B cell (primary cell): ENCODE data around the gene CDS2. TPM values are rescaled to one million over a fixed set of nuclear protein-coding genes. Genes with fewer than 3 reads are reported as not detected.

Experiments used
- ATAC-seq: fragments of 200-7000 bp; cut with Tn5 transposase; one replicate; pipeline ENCODE4 v1.10.0; 2021; ENCODE audit warnings: low read depth, mild to moderate bottlenecking, moderate number of reproducible peaks, moderate library complexity
- CTCF ChIA-PET: fragments of 350-600 bp; sonication (Branson Sonifier 250); formaldehyde crosslinking; loops from one replicate; lab custom pipeline; 2021; ENCODE audit warnings: antibody characterized with exemption, inconsistent platforms; lab: Charles Lee
- POLR2A ChIA-PET: fragments of 350-600 bp; sonication (Branson Sonifier 250); formaldehyde crosslinking; loops from one replicate; lab custom pipeline; 2021; ENCODE audit warnings: antibody characterized with exemption; lab: Charles Lee
- DNase-seq: peaks from one replicate; pipeline ENCODE4 v3.0.0; 2013
- H2AFZ ChIP-seq: 2 replicates; pipeline ENCODE4 v1.6.1; 2012; ENCODE audit warnings: mild to moderate bottlenecking, low read depth, low read length; ENCODE audit not compliant: insufficient read depth, poor library complexity, severe bottlenecking
- H3K27ac ChIP-seq, 2 donors: 1 replicate in 1 of 2; 2 replicates in 1 of 2; pipeline ENCODE4 v1.5.1; 2012 to 2013; ENCODE audit warnings: low read length in 2 of 2, mild to moderate bottlenecking in 2 of 2, moderate library complexity in 1 of 2
- H3K27me3 ChIP-seq, 4 experiments: fragments of 200-600 bp in 1 of 4; sonication (generic) in 1 of 4; replicated peaks in 1 of 4; 1 replicate in 2 of 4; 2 replicates in 2 of 4; pipeline versions ENCODE4 v1.6.1 to v1.7.0; 2013 to 2016; ENCODE audit warnings: low read length in 3 of 4, mild to moderate bottlenecking in 2 of 4, mixed read lengths in 1 of 4, moderate library complexity in 1 of 4; ENCODE audit not compliant: insufficient read depth in 4 of 4, control insufficient read depth in 3 of 4; ENCODE audit errors: control extremely low read depth in 1 of 4
- H3K36me3 ChIP-seq, 2 experiments: replicated peaks in 1 of 2; 1 replicate in 1 of 2; 2 replicates in 1 of 2; pipeline versions ENCODE4 v1.6.1 to v1.7.1; 2013; ENCODE audit warnings: low read length in 1 of 2; ENCODE audit not compliant: insufficient read depth in 2 of 2, control insufficient read depth in 1 of 2; ENCODE audit errors: control extremely low read depth in 1 of 2, extremely low read depth in 1 of 2
- H3K4me1 ChIP-seq, 2 donors: fragments of 200-600 bp in 1 of 2; sonication (generic) in 1 of 2; 1 replicate in 1 of 2; 2 replicates in 1 of 2; pipeline versions ENCODE4 v1.5.1 to v1.6.1; 2013 to 2017; ENCODE audit warnings: low read length in 2 of 2; ENCODE audit not compliant: control insufficient read depth in 2 of 2, insufficient read depth in 2 of 2
- H3K4me2 ChIP-seq: replicated peaks from 2 replicates; pipeline ENCODE3; 2012; ENCODE audit warnings: mild to moderate bottlenecking, low read depth, low read length; ENCODE audit not compliant: poor library complexity, severe bottlenecking
- H3K4me3 ChIP-seq, 5 experiments: fragments of 200-600 bp in 1 of 5; sonication (generic) in 1 of 5; 1 replicate in 3 of 5; 2 replicates in 2 of 5; pipeline versions ENCODE4 v1.5.1 to v1.7.0; 2011 to 2016; ENCODE audit warnings: low read length in 4 of 5, mild to moderate bottlenecking in 4 of 5, low read depth in 2 of 5, control low read depth in 1 of 5, moderate library complexity in 1 of 5; ENCODE audit not compliant: insufficient read depth in 1 of 5; ENCODE audit errors: control extremely low read depth in 1 of 5, extremely low read depth in 1 of 5
- H3K79me2 ChIP-seq: fragments of 200-600 bp; sonication (generic); one replicate; pipeline ENCODE4 v1.6.0; 2016; ENCODE audit warnings: low read length; ENCODE audit not compliant: control insufficient read depth, insufficient read depth
- H3K9ac ChIP-seq: fragments of 200-600 bp; sonication (generic); 2 replicates; pipeline ENCODE4 v1.6.1; 2017; ENCODE audit warnings: mild to moderate bottlenecking, low read length, moderate library complexity
- H3K9me3 ChIP-seq, 3 donors: one replicate each; pipeline versions ENCODE4 v1.6.1 to v1.7.1; 2013; ENCODE audit warnings: low read length in 2 of 3; ENCODE audit not compliant: control insufficient read depth in 2 of 3, insufficient read depth in 1 of 3; ENCODE audit errors: control extremely low read depth in 1 of 3
- H4K20me1 ChIP-seq: 2 replicates; pipeline ENCODE4 v1.6.0; 2012; ENCODE audit warnings: mild to moderate bottlenecking, low read length; ENCODE audit not compliant: insufficient read depth, control insufficient read depth, poor library complexity, severe bottlenecking
- H3K27ac Mint-ChIP-seq: one replicate; pipeline ENCODE4 v1.8.0; 2021; ENCODE audit warnings: mixed read lengths
- H3K27me3 Mint-ChIP-seq: one replicate; pipeline ENCODE4 v1.8.0; 2021; ENCODE audit warnings: mixed read lengths
- H3K4me1 Mint-ChIP-seq: one replicate; pipeline ENCODE4 v1.8.0; 2021; ENCODE audit warnings: mixed read lengths
- H3K4me3 Mint-ChIP-seq: one replicate; pipeline ENCODE4 v1.8.0; 2021; ENCODE audit warnings: mixed read lengths
- H3K9me3 Mint-ChIP-seq: one replicate; pipeline ENCODE4 v1.8.0; 2022; ENCODE audit warnings: mixed read lengths; ENCODE audit not compliant: insufficient read depth
- EZH2 ChIP-seq: IDR thresholded peaks from 2 replicates; pipeline ENCODE4 v1.6.1; 2012; ENCODE audit warnings: borderline replicate concordance, low read depth, mild to moderate bottlenecking, moderate library complexity, low read length; ENCODE audit not compliant: insufficient read depth, poor library complexity, severe bottlenecking
- WGBS: methylation state at CpG from one replicate; pipeline ENCODE4 v1.1.5; 2013; ENCODE audit warnings: missing lambda C conversion rate; ENCODE audit not compliant: insufficient coverage; 5-methylcytosine and 5-hydroxymethylcytosine counted together
- intact Hi-C: fragments of 100-400 bp; cut with micrococcal nuclease; formaldehyde crosslinking; loops from one replicate; pipeline ENCODE4 v1.10.0; 2022
- polyA plus RNA-seq: library from polyadenylated mRNA; depleted of rRNA; stranded (reverse); fragments of >200 nt; gene quantifications from 2 replicates; pipeline ENCODE4 v1.2.3, GENCODE V29; 2012
- total RNA-seq, 2 donors: library from RNA; stranded (reverse); fragments of 120-200 nt in 1 of 2; gene quantifications; 1 replicate in 1 of 2; 2 replicates in 1 of 2; pipeline versions ENCODE4 v1.2.3 to v1.2.4, GENCODE V29; 2013 to 2022
- TF ChIP-seq, protein P1 (sequence below): fragments of 200-600 bp; IDR thresholded peaks from one replicate; pipeline ENCODE4 v1.8.0; 2022; ENCODE audit warnings: antibody characterized with exemption, mild to moderate bottlenecking

CDS2 gene
- total and polyA plus RNA-seq, 2 donors (not counting 1 experiment from before 2014, with no cell fraction given): 17.3 to 48.6 TPM

GRCh38 chr20:5215672-5216304, 89.0 kb downstream of the CDS2 start:
- DNase-seq (no peak), ATAC-seq (no peak)
- H3K27me3 Mint-ChIP-seq: no peaks in the 10 kb centered on the region
- Histone ChIP-seq H3K79me2 (no peaks in the 10 kb centered on the region), H3K27ac (no peak overlapping the region), H3K4me3 (no peak overlapping the region), H4K20me1 (no peaks in the 10 kb centered on the region), H3K9me3 (no peaks in the 10 kb centered on the region), H3K27me3 (no peaks in the 10 kb centered on the region), H3K4me2 (no peak overlapping the region), H3K36me3 (peaks cover 0 to 4% of the 10 kb centered on the region in 2 experiments), H3K9ac (no peak overlapping the region), H2AFZ (no peak overlapping the region), H3K4me1 (no peaks in the 10 kb centered on the region)
- H3K9me3 Mint-ChIP-seq: no peaks in the 10 kb centered on the region
- H3K27ac Mint-ChIP-seq: no peak overlapping the region
- TF ChIP-seq, protein P1, sequence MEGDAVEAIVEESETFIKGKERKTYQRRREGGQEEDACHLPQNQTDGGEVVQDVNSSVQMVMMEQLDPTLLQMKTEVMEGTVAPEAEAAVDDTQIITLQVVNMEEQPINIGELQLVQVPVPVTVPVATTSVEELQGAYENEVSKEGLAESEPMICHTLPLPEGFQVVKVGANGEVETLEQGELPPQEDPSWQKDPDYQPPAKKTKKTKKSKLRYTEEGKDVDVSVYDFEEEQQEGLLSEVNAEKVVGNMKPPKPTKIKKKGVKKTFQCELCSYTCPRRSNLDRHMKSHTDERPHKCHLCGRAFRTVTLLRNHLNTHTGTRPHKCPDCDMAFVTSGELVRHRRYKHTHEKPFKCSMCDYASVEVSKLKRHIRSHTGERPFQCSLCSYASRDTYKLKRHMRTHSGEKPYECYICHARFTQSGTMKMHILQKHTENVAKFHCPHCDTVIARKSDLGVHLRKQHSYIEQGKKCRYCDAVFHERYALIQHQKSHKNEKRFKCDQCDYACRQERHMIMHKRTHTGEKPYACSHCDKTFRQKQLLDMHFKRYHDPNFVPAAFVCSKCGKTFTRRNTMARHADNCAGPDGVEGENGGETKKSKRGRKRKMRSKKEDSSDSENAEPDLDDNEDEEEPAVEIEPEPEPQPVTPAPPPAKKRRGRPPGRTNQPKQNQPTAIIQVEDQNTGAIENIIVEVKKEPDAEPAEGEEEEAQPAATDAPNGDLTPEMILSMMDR: no peak
- no peak for TF ChIP-seq EZH2
- WGBS: 95% methylated on average over 4 of the region's 4 CpGs
- no peak overlapping the region for H3K4me3 Mint-ChIP-seq
- H3K4me1 Mint-ChIP-seq: no peaks in the 10 kb centered on the region
- ChIA-PET CTCF (interaction anchor here (4.4 to 5.1 kb wide), 2 partner anchors 7 to 11 kb away, joined by 24 to 34 read pairs; no protein-coding TSS in a partner anchor), POLR2A (no interaction called here)
- intact Hi-C loops: no loop called here

GRCh38 chr20:5216663-5217062, 89.9 kb downstream of the CDS2 start:
- peaks cover 0 to 4% of the 10 kb centered on the region in 2 experiments for H3K36me3 ChIP-seq
- no peak for TF ChIP-seq EZH2
- TF ChIP-seq, protein P1: no peak
- intact Hi-C loops: no loop called here
- Mint-ChIP-seq H3K27ac (no peak overlapping the region), H3K4me1 (no peaks in the 10 kb centered on the region), H3K4me3 (no peak overlapping the region), H3K9me3 (no peaks in the 10 kb centered on the region), H3K27me3 (no peaks in the 10 kb centered on the region)
- no peaks in the 10 kb centered on the region for H4K20me1 ChIP-seq
- DNase-seq (no peak), ATAC-seq (no peak)
- no peak overlapping the region for H3K27ac ChIP-seq
- H2AFZ ChIP-seq: no peak overlapping the region
- POLR2A ChIA-PET: no interaction called here
- no peaks in the 10 kb centered on the region for H3K27me3 ChIP-seq
- 100% methylated on average over 3 of the region's 3 CpGs for WGBS
- no peaks in the 10 kb centered on the region for H3K79me2 ChIP-seq
- CTCF ChIA-PET: interaction anchor here (4.4 kb wide), 1 partner anchor 12 kb away, joined by 24 read pairs; no protein-coding TSS in a partner anchor
- H3K4me2 ChIP-seq: no peak overlapping the region
- no peaks in the 10 kb centered on the region for H3K4me1 ChIP-seq
- no peak overlapping the region for H3K4me3 ChIP-seq
- no peak overlapping the region for H3K9ac ChIP-seq
- H3K9me3 ChIP-seq: no peaks in the 10 kb centered on the region
